Smooth muscle cell of trachea (primary cell): ENCODE data around the gene DIO2. TPM values are rescaled to one million over a fixed set of nuclear protein-coding genes. Genes with fewer than 3 reads are reported as not detected.

Experiments used
- total RNA-seq: library from RNA; depleted of rRNA; stranded (reverse); fragments of >200 nt; gene quantifications from 2 replicates; pipeline ENCODE4 v1.2.1, GENCODE V29; 2014

DIO2 gene
- 6.0 and 16.1 TPM in 2 replicates for total RNA-seq

GRCh38 chr14:80211153-80212022, at the start of gene DIO2:
TSS of gene DIO2 (minus strand) at chr14:80211504. CDS start at chr14:80211472, 32 bp downstream.

